HepG2 (cell line): Measurements from ENCODE around the gene NGEF. TPM values are rescaled to one million over a fixed set of nuclear protein-coding genes. Genes with fewer than 3 reads are reported as not detected.
A peak's percentile ranks its signal among the peaks of the same experiment; 100 is the strongest.

Source experiments
- BHLHE40 ChIP-seq: IDR thresholded peaks from 2 replicates; pipeline ENCODE4 v1.6.1; 2011; ENCODE audit warnings: low read length, improper control_type of control experiment
- CHD2 ChIP-seq: IDR thresholded peaks from 2 replicates; pipeline ENCODE4 v1.6.1; 2011; ENCODE audit warnings: low read depth, low read length, improper control_type of control experiment
- CREB1 ChIP-seq, 2 experiments: fragments of 450-650 bp in 1 of 2; IDR thresholded peaks; 2 replicates each; pipeline ENCODE4 v1.6.1; 2016 to 2017; ENCODE audit warnings: control low read depth in 1 of 2, mild to moderate bottlenecking in 1 of 2, missing compliant biosample characterization in 1 of 2, missing genetic modification characterization in 1 of 2
- DDIT3 ChIP-seq: sonication (generic); formaldehyde crosslinking; IDR thresholded peaks from 2 replicates; pipeline ENCODE4 v1.4.0; 2020; ENCODE audit warnings: mild to moderate bottlenecking, missing genetic modification reagents
- HMGA1 ChIP-seq: sonication (generic); formaldehyde crosslinking; conservative IDR thresholded peaks from 2 replicates; pipeline ENCODE4 v1.4.0; 2020; ENCODE audit warnings: missing genetic modification reagents
- HOXA3 ChIP-seq: sonication (generic); formaldehyde crosslinking; IDR thresholded peaks from 2 replicates; pipeline ENCODE4 v1.5.0; 2020; ENCODE audit warnings: missing genetic modification reagents
- LCORL ChIP-seq, 2 experiments: fragments of 450-650 bp in 1 of 2; sonication (generic) in 1 of 2; formaldehyde crosslinking in 1 of 2; IDR thresholded peaks; 2 replicates each; pipeline versions ENCODE4 v1.5.0 to v1.6.1; 2017 to 2020; ENCODE audit warnings: antibody characterized with exemption in 1 of 2, missing genetic modification reagents in 1 of 2
- NCOA1 ChIP-seq: sonication (generic); formaldehyde crosslinking; IDR thresholded peaks from 2 replicates; pipeline ENCODE4 v1.9.0; 2021; ENCODE audit warnings: missing genetic modification reagents
- NCOA2 ChIP-seq: sonication (generic); formaldehyde crosslinking; IDR thresholded peaks from 2 replicates; pipeline ENCODE4 v1.8.0; 2022; ENCODE audit warnings: inconsistent platforms
- NR2F1 ChIP-seq, 2 experiments: fragments of 450-650 bp in 1 of 2; formaldehyde crosslinking in 1 of 2; IDR thresholded peaks; 2 replicates each; pipeline versions ENCODE4 v1.5.0 to v1.6.1; 2016 to 2020; ENCODE audit warnings: mild to moderate bottlenecking in 1 of 2, missing compliant biosample characterization in 1 of 2, missing genetic modification reagents in 1 of 2, moderate library complexity in 1 of 2
- NR3C1 ChIP-seq: sonication (generic); formaldehyde crosslinking; IDR thresholded peaks from 2 replicates; pipeline ENCODE4 v1.4.0; 2020; ENCODE audit warnings: missing genetic modification reagents
- NRL ChIP-seq: sonication (generic); formaldehyde crosslinking; IDR thresholded peaks from 2 replicates; pipeline ENCODE4 v1.5.0; 2020; ENCODE audit warnings: missing genetic modification reagents, mild to moderate bottlenecking, moderate library complexity, borderline replicate concordance
- POLR2AphosphoS2 ChIP-seq: IDR thresholded peaks from 2 replicates; pipeline ENCODE4 v1.6.1; 2011; ENCODE audit warnings: low read depth, low read length, improper control_type of control experiment
- REPIN1 ChIP-seq: sonication (generic); formaldehyde crosslinking; IDR thresholded peaks from 2 replicates; pipeline ENCODE4 v1.8.0; 2022; ENCODE audit warnings: missing genetic modification reagents, low read depth, mild to moderate bottlenecking, borderline replicate concordance
- RFXANK ChIP-seq: IDR thresholded peaks from 2 replicates; pipeline ENCODE4 v1.6.1; 2016
- RXRB ChIP-seq: IDR thresholded peaks from 2 replicates; pipeline ENCODE4 v1.6.1; 2016; ENCODE audit warnings: borderline replicate concordance, missing genetic modification reagents, missing compliant biosample characterization
- SMARCC2 ChIP-seq: fragments of 450-650 bp; IDR thresholded peaks from 2 replicates; pipeline ENCODE4 v1.6.1; 2017; ENCODE audit warnings: antibody characterized with exemption, mild to moderate bottlenecking
- SRF ChIP-seq: IDR thresholded peaks from 2 replicates; pipeline ENCODE4 v1.6.1; 2011; ENCODE audit warnings: mild to moderate bottlenecking, low read depth, low read length, moderate library complexity
- TARDBP ChIP-seq: sonication (generic); formaldehyde crosslinking; IDR thresholded peaks from 2 replicates; pipeline ENCODE4 v1.8.0; 2022; ENCODE audit warnings: mild to moderate bottlenecking, missing genetic modification reagents
- U2AF1 ChIP-seq: fragments of 200-400 bp; formaldehyde crosslinking; optimal IDR thresholded peaks from 2 replicates; pipeline ENCODE3; 2017; ENCODE audit warnings: mild to moderate bottlenecking, low read depth, low read length
- ZBTB21 ChIP-seq: sonication (generic); formaldehyde crosslinking; IDR thresholded peaks from 2 replicates; pipeline ENCODE4 v1.4.0; 2020; ENCODE audit warnings: missing genetic modification reagents
- ZNF3 ChIP-seq: IDR thresholded peaks from 2 replicates; pipeline ENCODE4 v1.7.0; 2017; ENCODE audit warnings: inconsistent platforms
- ZNF335 ChIP-seq: sonication (generic); formaldehyde crosslinking; IDR thresholded peaks from 2 replicates; pipeline ENCODE4 v1.4.0; 2020; ENCODE audit warnings: missing genetic modification reagents
- ZNF816 ChIP-seq: sonication (generic); formaldehyde crosslinking; IDR thresholded peaks from 2 replicates; pipeline ENCODE4 v1.8.0; 2022; ENCODE audit warnings: missing genetic modification reagents, mild to moderate bottlenecking, borderline replicate concordance
- polyA plus RNA-seq, 8 experiments: library from polyadenylated mRNA; depleted of rRNA in 3 of 8; stranded (reverse) in 7 of 8; unstranded in 1 of 8; fragments of >200 nt; fragmentation: Illumina TruSeq in 4 of 8; extraction: Trizol in 4 of 8; gene quantifications; 2 replicates each; pipeline versions ENCODE4 v1.2.1 to v1.2.3, GENCODE V29; 2011 to 2016; ENCODE audit warnings: low read depth in 4 of 8, missing spikeins in 1 of 8, mixed read lengths in 1 of 8; ENCODE audit not compliant: insufficient read depth in 1 of 8
- total RNA-seq, 5 experiments: library from RNA; depleted of rRNA; stranded (reverse); fragments of >200 nt; fragmentation: Illumina TruSeq; extraction: Trizol; gene quantifications; 2 replicates each; pipeline ENCODE4 v1.2.3, GENCODE V29; 2016; ENCODE audit warnings: low read depth in 1 of 5
- TF ChIP-seq, protein P1 (sequence below): sonication (generic); formaldehyde crosslinking; IDR thresholded peaks from 2 replicates; pipeline ENCODE4 v1.8.0; 2022; ENCODE audit warnings: mild to moderate bottlenecking, missing genetic modification reagents
- TF ChIP-seq, protein P2 (sequence below): sonication (generic); formaldehyde crosslinking; IDR thresholded peaks from 2 replicates; pipeline ENCODE4 v1.5.0; 2020; ENCODE audit warnings: mild to moderate bottlenecking, missing genetic modification reagents, borderline replicate concordance
- TF ChIP-seq, protein P3 (sequence below): IDR thresholded peaks from 2 replicates; pipeline ENCODE4 v1.6.1; 2012; ENCODE audit warnings: low read depth, low read length, improper control_type of control experiment

NGEF gene
- total and polyA plus RNA-seq, 2 of the 13 experiments (the other 11 are each of a cell fraction or from before 2014, with no cell fraction given): 14.4 to 36.9 TPM

DNA sequence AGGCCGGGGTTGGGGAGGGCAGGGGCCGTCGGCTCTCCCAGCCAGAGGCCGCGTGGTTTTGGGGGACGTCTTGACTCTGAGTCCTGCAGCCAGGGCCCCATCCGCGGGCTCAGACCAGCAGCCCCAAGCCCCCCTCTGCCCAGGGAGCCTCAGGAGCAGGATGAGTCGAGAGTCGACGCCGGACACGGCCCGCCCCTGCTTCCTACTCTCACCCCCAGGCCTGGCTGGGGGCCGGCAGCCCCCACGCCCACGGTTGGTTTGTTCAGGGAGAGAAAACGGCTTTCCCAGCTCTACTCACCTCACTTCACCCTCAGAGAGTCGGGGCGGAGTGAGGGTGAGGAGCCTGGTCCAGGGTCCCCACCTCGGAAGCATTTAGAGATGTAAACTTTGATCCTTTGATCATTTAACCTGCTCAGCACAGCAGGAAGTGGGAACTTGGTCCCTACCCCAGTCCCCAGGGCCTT is 136.0 kb downstream of the NGEF start (continued):
- TF ChIP-seq CREB1 (IDR thresholded peaks at IDR 0.05) (no peak), CREB1 (CRISPR knock-in tag; IDR thresholded peaks at IDR 0.05) (no peak), NRL (CRISPR knock-in tag) (peak; percentile 66; the same call in 1 of the 2 replicates), LCORL (IDR thresholded peaks at IDR 0.05) (no peak), LCORL (CRISPR knock-in tag; IDR thresholded peaks at IDR 0.05) (peak; percentile 41; the same call in 1 of the 2 replicates), TARDBP (0 out of 2 replicates have a peak, but pooled peaks have one; percentile 59), REPIN1 (CRISPR knock-in tag) (0 out of 2 replicates have a peak, but pooled peaks have one; percentile 54), ZNF816 (no peak), RFXANK (CRISPR knock-in tag) (no peak), U2AF1 (no peak), NCOA2 (CRISPR knock-in tag) (no peak), HOXA3 (no peak; the same call in 1 of the 2 replicates), BHLHE40 (no peak), ZNF3 (CRISPR knock-in tag) (no peak), NR2F1 (CRISPR knock-in tag; IDR thresholded peaks at IDR 0.05) (no peak), RXRB (CRISPR knock-in tag) (peak; percentile 29), SMARCC2 (no peak), NCOA1 (CRISPR knock-in tag) (no peak), SRF (no peak), ZNF335 (CRISPR knock-in tag) (no peak), CHD2 (no peak), DDIT3 (no peak), ZBTB21 (CRISPR knock-in tag) (no peak), HMGA1 (no peak), NR3C1 (CRISPR knock-in tag) (no peak), POLR2AphosphoS2 (no peak)
- TF ChIP-seq, protein P1, sequence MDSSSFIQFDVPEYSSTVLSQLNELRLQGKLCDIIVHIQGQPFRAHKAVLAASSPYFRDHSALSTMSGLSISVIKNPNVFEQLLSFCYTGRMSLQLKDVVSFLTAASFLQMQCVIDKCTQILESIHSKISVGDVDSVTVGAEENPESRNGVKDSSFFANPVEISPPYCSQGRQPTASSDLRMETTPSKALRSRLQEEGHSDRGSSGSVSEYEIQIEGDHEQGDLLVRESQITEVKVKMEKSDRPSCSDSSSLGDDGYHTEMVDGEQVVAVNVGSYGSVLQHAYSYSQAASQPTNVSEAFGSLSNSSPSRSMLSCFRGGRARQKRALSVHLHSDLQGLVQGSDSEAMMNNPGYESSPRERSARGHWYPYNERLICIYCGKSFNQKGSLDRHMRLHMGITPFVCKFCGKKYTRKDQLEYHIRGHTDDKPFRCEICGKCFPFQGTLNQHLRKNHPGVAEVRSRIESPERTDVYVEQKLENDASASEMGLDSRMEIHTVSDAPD (CRISPR knock-in tag): no peak
- TF ChIP-seq, protein P2, sequence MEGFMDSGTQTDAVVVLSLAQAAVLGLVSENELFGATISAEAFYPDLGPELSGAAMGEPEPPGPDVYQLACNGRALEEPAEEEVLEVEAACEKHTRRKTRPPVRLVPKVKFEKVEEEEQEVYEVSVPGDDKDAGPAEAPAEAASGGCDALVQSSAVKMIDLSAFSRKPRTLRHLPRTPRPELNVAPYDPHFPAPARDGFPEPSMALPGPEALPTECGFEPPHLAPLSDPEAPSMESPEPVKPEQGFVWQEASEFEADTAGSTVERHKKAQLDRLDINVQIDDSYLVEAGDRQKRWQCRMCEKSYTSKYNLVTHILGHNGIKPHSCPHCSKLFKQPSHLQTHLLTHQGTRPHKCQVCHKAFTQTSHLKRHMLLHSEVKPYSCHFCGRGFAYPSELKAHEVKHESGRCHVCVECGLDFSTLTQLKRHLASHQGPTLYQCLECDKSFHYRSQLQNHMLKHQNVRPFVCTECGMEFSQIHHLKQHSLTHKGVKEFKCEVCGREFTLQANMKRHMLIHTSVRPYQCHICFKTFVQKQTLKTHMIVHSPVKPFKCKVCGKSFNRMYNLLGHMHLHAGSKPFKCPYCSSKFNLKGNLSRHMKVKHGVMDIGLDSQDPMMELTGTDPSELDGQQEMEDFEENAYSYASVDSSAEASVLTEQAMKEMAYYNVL (CRISPR knock-in tag): 0 out of 2 replicates have a peak, but pooled peaks have one; percentile 37
- TF ChIP-seq, protein P3, sequence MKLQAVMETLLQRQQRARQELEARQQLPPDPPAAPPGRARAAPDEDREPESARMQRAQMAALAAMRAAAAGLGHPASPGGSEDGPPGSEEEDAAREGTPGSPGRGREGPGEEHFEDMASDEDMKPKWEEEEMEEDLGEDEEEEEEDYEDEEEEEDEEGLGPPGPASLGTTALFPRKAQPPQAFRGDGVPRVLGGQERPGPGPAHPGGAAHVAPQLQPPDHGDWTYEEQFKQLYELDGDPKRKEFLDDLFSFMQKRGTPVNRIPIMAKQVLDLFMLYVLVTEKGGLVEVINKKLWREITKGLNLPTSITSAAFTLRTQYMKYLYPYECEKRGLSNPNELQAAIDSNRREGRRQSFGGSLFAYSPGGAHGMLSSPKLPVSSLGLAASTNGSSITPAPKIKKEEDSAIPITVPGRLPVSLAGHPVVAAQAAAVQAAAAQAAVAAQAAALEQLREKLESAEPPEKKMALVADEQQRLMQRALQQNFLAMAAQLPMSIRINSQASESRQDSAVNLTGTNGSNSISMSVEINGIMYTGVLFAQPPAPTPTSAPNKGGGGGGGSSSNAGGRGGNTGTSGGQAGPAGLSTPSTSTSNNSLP: no peak
